HepG2 (cell line): ENCODE results near the gene PIGO. TPM values are rescaled to one million over a fixed set of nuclear protein-coding genes. Genes with fewer than 3 reads are reported as not detected.

Experiments
- ATAC-seq: fragments of 200-7000 bp; cut with Tn5 transposase; 3 replicates; pipeline ENCODE4 v1.9.1; 2020; ENCODE audit warnings: mild to moderate bottlenecking, moderate library complexity
- BruUV-seq: library from RNA; stranded (reverse); fragments of 400-500 nt; replicated peaks from 2 replicates; lab custom pipeline; 2021; lab: Mats Ljungman, UMichigan
- CTCF ChIA-PET: fragments of 300-600 bp; formaldehyde crosslinking; extraction: SDS; loops from one replicate; lab custom pipeline; 2021; ENCODE audit warnings: low total read pairs, inconsistent platforms, low intra/inter-chr PET ratio; lab: Yijun Ruan, JAX
- POLR2A ChIA-PET: fragments of 350-600 bp; sonication (Branson Sonifier 250); formaldehyde crosslinking; loops from one replicate; lab custom pipeline; 2020; ENCODE audit warnings: antibody characterized with exemption, inconsistent platforms; lab: Yijun Ruan, JAX
- DNase-seq: peaks from one replicate; pipeline ENCODE4 v3.0.0-alpha.2; 2015; ENCODE audit warnings: low spot score
- FAIRE-seq: peaks from 3 replicates; lab custom pipeline; 2011; peaks lifted over from hg19 to GRCh38; lab: Jason Lieb, UNC
- H2AFZ ChIP-seq: one replicate; pipeline ENCODE4 v1.6.1; 2011; ENCODE audit warnings: low read length, inconsistent platforms
- H3K27ac ChIP-seq: fragments of 300-600 bp; 3 replicates; pipeline ENCODE4 v1.8.0; 2011; ENCODE audit warnings: mixed run types, mild to moderate bottlenecking, mixed read lengths, low read length, inconsistent platforms; ENCODE audit not compliant: insufficient read depth; ENCODE audit errors: extremely low read length
- H3K27me3 ChIP-seq, 2 experiments: fragments of 200-600 bp in 1 of 2; 2 replicates in 1 of 2; 3 replicates in 1 of 2; pipeline versions ENCODE4 v1.6.0 to v1.8.0; 2011; ENCODE audit warnings: low read length in 2 of 2, mild to moderate bottlenecking in 2 of 2, moderate library complexity in 2 of 2, inconsistent platforms in 1 of 2; ENCODE audit not compliant: insufficient read depth in 2 of 2, control insufficient read depth in 1 of 2
- H3K36me3 ChIP-seq, 2 experiments: fragments of 200-600 bp in 1 of 2; replicated peaks in 1 of 2; 2 replicates in 1 of 2; 3 replicates in 1 of 2; pipeline versions ENCODE4 v1.5.1 to v1.8.0; 2011; ENCODE audit warnings: low read length in 2 of 2, inconsistent platforms in 1 of 2; ENCODE audit not compliant: insufficient read depth in 2 of 2, control insufficient read depth in 1 of 2
- H3K4me1 ChIP-seq: 2 replicates; pipeline ENCODE4 v1.5.1; 2012; ENCODE audit warnings: low read length, inconsistent platforms; ENCODE audit not compliant: insufficient read depth
- H3K4me2 ChIP-seq: 2 replicates; pipeline ENCODE4 v1.6.0; 2011; ENCODE audit warnings: low read depth, low read length, inconsistent platforms
- H3K4me3 ChIP-seq, 3 experiments: fragments of 200-600 bp in 1 of 3; sonication (generic), shearing (Covaris generic) in 1 of 3; replicated peaks in 1 of 3; 2 replicates each; pipeline ENCODE4 v1.5.1; 2011 to 2016; ENCODE audit warnings: low read length in 3 of 3, inconsistent platforms in 2 of 3, low read depth in 2 of 3, mild to moderate bottlenecking in 2 of 3, control low read depth in 1 of 3, mixed read lengths in 1 of 3; ENCODE audit not compliant: insufficient read depth in 1 of 3
- H3K79me2 ChIP-seq: one replicate; pipeline ENCODE4 v1.6.1; 2011; ENCODE audit warnings: low read length, inconsistent platforms; ENCODE audit not compliant: insufficient read depth
- H3K9ac ChIP-seq: 2 replicates; pipeline ENCODE4 v1.6.0; 2011; ENCODE audit warnings: mild to moderate bottlenecking, low read depth, low read length, inconsistent platforms; ENCODE audit not compliant: insufficient read depth
- H3K9me3 ChIP-seq: 2 replicates; pipeline ENCODE4 v1.5.1; 2012; ENCODE audit warnings: mild to moderate bottlenecking, low read length
- H4K20me1 ChIP-seq: 2 replicates; pipeline ENCODE4 v1.6.0; 2011; ENCODE audit warnings: inconsistent platforms, mild to moderate bottlenecking, low read length, moderate library complexity; ENCODE audit not compliant: insufficient read depth
- BRF2 ChIP-seq: sonication (generic); formaldehyde crosslinking; IDR thresholded peaks from 2 replicates; pipeline ENCODE4 v1.8.1; 2022; ENCODE audit warnings: mild to moderate bottlenecking, missing genetic modification reagents
- CSRNP2 ChIP-seq: sonication (generic); formaldehyde crosslinking; conservative IDR thresholded peaks from 2 replicates; pipeline ENCODE4 v1.8.0; 2022; ENCODE audit warnings: low read depth, missing genetic modification reagents
- HMG20A ChIP-seq: IDR thresholded peaks from 2 replicates; pipeline ENCODE4 v1.6.1; 2016; ENCODE audit warnings: borderline replicate concordance
- KDM4B ChIP-seq: sonication (generic); formaldehyde crosslinking; IDR thresholded peaks from 2 replicates; pipeline ENCODE4 v1.4.0; 2020; ENCODE audit warnings: missing genetic modification reagents
- MYNN ChIP-seq: sonication (generic); formaldehyde crosslinking; IDR thresholded peaks from 2 replicates; pipeline ENCODE4 v1.4.0; 2020; ENCODE audit warnings: mild to moderate bottlenecking, low read depth, missing genetic modification reagents
- NFKB2 ChIP-seq: sonication (generic); formaldehyde crosslinking; IDR thresholded peaks from 2 replicates; pipeline ENCODE4 v1.4.0; 2020; ENCODE audit warnings: missing genetic modification reagents, borderline replicate concordance
- NFYC ChIP-seq: IDR thresholded peaks from 2 replicates; pipeline ENCODE4 v1.6.1; 2016; ENCODE audit warnings: missing genetic modification reagents, missing compliant biosample characterization
- SRF ChIP-seq: IDR thresholded peaks from 2 replicates; pipeline ENCODE4 v1.6.1; 2011; ENCODE audit warnings: mild to moderate bottlenecking, low read depth, low read length, moderate library complexity
- SRSF4 ChIP-seq: fragments of 200-400 bp; formaldehyde crosslinking; IDR thresholded peaks from one replicate; pipeline ENCODE4 v1.6.1; 2018; ENCODE audit warnings: mild to moderate bottlenecking, low read depth, low read length, moderate library complexity; ENCODE audit not compliant: poor library complexity, severe bottlenecking
- TEAD3 ChIP-seq: optimal IDR thresholded peaks from 2 replicates; pipeline ENCODE3; 2016; ENCODE audit warnings: borderline replicate concordance
- ZNF619 ChIP-seq: sonication (generic); formaldehyde crosslinking; IDR thresholded peaks from 2 replicates; pipeline ENCODE4 v1.4.0; 2020; ENCODE audit warnings: mild to moderate bottlenecking, missing genetic modification reagents
- ZNF672 ChIP-seq: sonication (generic); formaldehyde crosslinking; IDR thresholded peaks from 2 replicates; pipeline ENCODE4 v1.8.1; 2022; ENCODE audit warnings: missing genetic modification reagents
- WGBS: methylation state at CpG from one replicate; pipeline ENCODE4 v1.1.6; 2017; ENCODE audit warnings: low lambda C conversion rate; 5-methylcytosine and 5-hydroxymethylcytosine counted together
- in situ Hi-C: cut with HindIII; loops from 2 replicates; pipeline ENCODE4 v1.10.0; 2017; ENCODE audit warnings: low pct_unique_long_range_greater_than_20kb; ENCODE audit not compliant: extremely low pct_ligation_motif_present
- intact Hi-C: fragments of 100-400 bp; cut with micrococcal nuclease; formaldehyde crosslinking; loops from one replicate; pipeline ENCODE4 v1.10.0; 2022; ENCODE audit not compliant: unreplicated experiment
- polyA plus RNA-seq, 8 experiments: library from polyadenylated mRNA; depleted of rRNA in 3 of 8; stranded (reverse) in 7 of 8; unstranded in 1 of 8; fragments of >200 nt; fragmentation: Illumina TruSeq in 4 of 8; extraction: Trizol in 4 of 8; gene quantifications; 2 replicates each; pipeline versions ENCODE4 v1.2.1 to v1.2.3, GENCODE V29; 2011 to 2016; ENCODE audit warnings: low read depth in 4 of 8, missing spikeins in 1 of 8, mixed read lengths in 1 of 8; ENCODE audit not compliant: insufficient read depth in 1 of 8
- total RNA-seq, 5 experiments: library from RNA; depleted of rRNA; stranded (reverse); fragments of >200 nt; fragmentation: Illumina TruSeq; extraction: Trizol; gene quantifications; 2 replicates each; pipeline ENCODE4 v1.2.3, GENCODE V29; 2016; ENCODE audit warnings: low read depth in 1 of 5
- TF ChIP-seq, protein P1 (sequence below): sonication (generic); formaldehyde crosslinking; IDR thresholded peaks from 2 replicates; pipeline ENCODE4 v1.4.0; 2020; ENCODE audit warnings: missing genetic modification reagents; ENCODE audit errors: not compliant biosample characterization
- TF ChIP-seq, protein P2 (sequence below): sonication (generic); formaldehyde crosslinking; IDR thresholded peaks from 2 replicates; pipeline ENCODE4 v1.5.1; 2020; ENCODE audit warnings: mild to moderate bottlenecking, missing genetic modification reagents, moderate library complexity
- TF ChIP-seq, protein P3 (sequence below): sonication (generic); formaldehyde crosslinking; IDR thresholded peaks from 2 replicates; pipeline ENCODE4 v1.5.0; 2020; ENCODE audit warnings: missing genetic modification reagents, mild to moderate bottlenecking, borderline replicate concordance

The PIGO gene
- total and polyA plus RNA-seq, 2 of the 13 experiments (the other 11 are each of a cell fraction or from before 2014, with no cell fraction given): 20.5 to 26.2 TPM

- TF ChIP-seq ZNF672 (CRISPR knock-in tag): no peak
- no peak for TF ChIP-seq KDM4B (CRISPR knock-in tag)
These were observed 23.7 kb downstream of the PIGO start, which contains the start of gene VCP (continued) for GRCh38 chr9:35072461-35073278.

DNA sequence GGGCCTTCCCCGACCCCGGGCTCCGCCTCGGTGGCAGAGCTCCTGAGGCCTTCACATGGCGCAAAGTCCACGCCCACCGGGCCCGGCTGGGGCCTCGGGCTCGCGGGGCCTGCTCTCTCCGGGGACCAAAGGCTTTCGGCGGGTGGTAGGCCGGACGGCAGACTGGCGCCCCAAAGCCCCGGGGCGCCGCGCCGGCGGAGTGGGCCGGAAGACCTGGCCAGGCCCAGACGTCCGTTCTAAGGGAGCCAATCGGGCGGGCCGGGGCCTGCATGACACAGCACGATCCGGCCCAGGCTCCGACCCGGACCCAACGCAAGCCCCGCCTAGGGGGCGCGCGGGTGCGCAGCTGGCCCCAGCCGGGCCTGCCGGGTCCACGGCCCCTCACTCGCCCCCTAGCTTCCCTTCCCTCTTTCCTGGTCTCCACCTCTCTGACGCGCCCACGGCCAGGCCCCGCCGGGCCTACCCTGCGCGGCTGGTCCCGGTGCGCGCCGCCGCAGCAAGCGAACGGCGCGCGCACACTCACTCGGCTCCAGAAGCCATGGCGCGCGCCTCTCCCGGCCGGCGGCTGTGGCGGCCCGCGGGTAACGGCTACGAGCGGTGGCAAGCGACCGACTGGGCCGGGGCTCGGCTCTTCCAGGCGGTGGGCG is 24.5 kb downstream of the PIGO start:
- Histone ChIP-seq H2AFZ (no peak overlapping the region), H3K27me3 (no peaks in the 10 kb centered on the region; a peak in 1 of 5 replicates), H3K4me2 (peak overlapping the region; percentile 85), H3K79me2 (peaks cover 49% of the 10 kb centered on the region), H4K20me1 (peaks cover 41% of the 10 kb centered on the region), H3K27ac (peak overlapping the region; percentile 100), H3K4me1 (peaks cover 37% of the 10 kb centered on the region), H3K9ac (peak overlapping the region; percentile 100), H3K9me3 (no peaks in the 10 kb centered on the region), H3K4me3 (peak overlapping the region; percentile 92 to 99 (median 93)), H3K36me3 (peaks cover 16 to 41% of the 10 kb centered on the region in 2 experiments)
- no TSS peak for BruUV-seq
- ChIA-PET POLR2A (interaction anchor here (0.8 to 3.2 kb wide), 23 partner anchors 8 to 892 kb away, joined by 3 to 23 read pairs (median 7); partner anchors contain the start of genes ATOSB, CREB3, FANCG and PIGO), CTCF (interaction anchor here (2.1 kb wide), 1 partner anchor 24 kb away, joined by 9 read pairs; the partner anchor contains the start of gene PIGO)
- DNase-seq (peak; percentile 85), FAIRE-seq (no peak), ATAC-seq (peak; percentile 89)
- intact Hi-C loops (loop anchor here (1.0 kb wide), 1 partner anchor 24 kb away; the partner anchor contains the start of gene PIGO), in situ Hi-C loops (no loop called here)
- WGBS: no CpG with 5 or more reads among the region's 79 CpGs
- TF ChIP-seq, protein P1, sequence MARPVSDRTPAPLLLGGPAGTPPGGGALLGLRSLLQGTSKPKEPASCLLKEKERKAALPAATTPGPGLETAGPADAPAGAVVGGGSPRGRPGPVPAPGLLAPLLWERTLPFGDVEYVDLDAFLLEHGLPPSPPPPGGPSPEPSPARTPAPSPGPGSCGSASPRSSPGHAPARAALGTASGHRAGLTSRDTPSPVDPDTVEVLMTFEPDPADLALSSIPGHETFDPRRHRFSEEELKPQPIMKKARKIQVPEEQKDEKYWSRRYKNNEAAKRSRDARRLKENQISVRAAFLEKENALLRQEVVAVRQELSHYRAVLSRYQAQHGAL (CRISPR knock-in tag): no peak
- no peak for TF ChIP-seq HMG20A (CRISPR knock-in tag)
- TF ChIP-seq, protein P2, sequence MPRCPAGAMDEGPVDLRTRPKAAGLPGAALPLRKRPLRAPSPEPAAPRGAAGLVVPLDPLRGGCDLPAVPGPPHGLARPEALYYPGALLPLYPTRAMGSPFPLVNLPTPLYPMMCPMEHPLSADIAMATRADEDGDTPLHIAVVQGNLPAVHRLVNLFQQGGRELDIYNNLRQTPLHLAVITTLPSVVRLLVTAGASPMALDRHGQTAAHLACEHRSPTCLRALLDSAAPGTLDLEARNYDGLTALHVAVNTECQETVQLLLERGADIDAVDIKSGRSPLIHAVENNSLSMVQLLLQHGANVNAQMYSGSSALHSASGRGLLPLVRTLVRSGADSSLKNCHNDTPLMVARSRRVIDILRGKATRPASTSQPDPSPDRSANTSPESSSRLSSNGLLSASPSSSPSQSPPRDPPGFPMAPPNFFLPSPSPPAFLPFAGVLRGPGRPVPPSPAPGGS (CRISPR knock-in tag): no peak; the same call in 1 of the 2 replicates
- TF ChIP-seq TEAD3: no peak
- no peak for TF ChIP-seq SRSF4
- TF ChIP-seq NFYC (CRISPR knock-in tag): no peak; the same call in 1 of the 2 replicates
- TF ChIP-seq BRF2 (CRISPR knock-in tag): peak; percentile 87
- no peak for TF ChIP-seq SRF
- TF ChIP-seq ZNF619 (CRISPR knock-in tag): no peak
- TF ChIP-seq, protein P3, sequence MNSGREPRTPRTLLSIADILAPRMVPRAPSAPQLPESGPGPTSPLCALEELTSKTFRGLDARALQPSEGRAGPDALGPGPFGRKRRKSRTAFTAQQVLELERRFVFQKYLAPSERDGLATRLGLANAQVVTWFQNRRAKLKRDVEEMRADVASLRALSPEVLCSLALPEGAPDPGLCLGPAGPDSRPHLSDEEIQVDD (CRISPR knock-in tag): no peak
- no peak; the same call in 1 of the 2 replicates for TF ChIP-seq NFKB2
- no peak for TF ChIP-seq CSRNP2 (CRISPR knock-in tag)
- no peak for TF ChIP-seq MYNN (CRISPR knock-in tag)
